ENCODE data around the gene SLC35F6. TPM values are rescaled to one million over a fixed set of nuclear protein-coding genes. Genes with fewer than 3 reads are reported as not detected.

SLC35F6 gene
- total RNA-seq, 1 experiment from 2014 or later: 67.3 TPM

GRCh38 chr2:26726228-26726627 lies 37.9 kb upstream of the SLC35F6 start:
- intact Hi-C loops (cut with micrococcal nuclease; ENCODE audit: unreplicated experiment) (no loop called here), in situ Hi-C loops (cut with HindIII; ENCODE audit: low pct_unique_long_range_greater_than_20kb, low sequenced_read_pairs) (no loop called here)
- ATAC-seq (no peak), DNase-seq (ENCODE audit: low read depth, low spot score) (no peak)
- no peaks in the 10 kb centered on the region for H3K27me3 ChIP-seq (ENCODE audit: control insufficient read depth, insufficient read depth, low read length)
- no peak overlapping the region for H3K4me3 ChIP-seq (ENCODE audit: low read depth in 2 of 2, low read length in 2 of 2)
- TF ChIP-seq, protein P1, sequence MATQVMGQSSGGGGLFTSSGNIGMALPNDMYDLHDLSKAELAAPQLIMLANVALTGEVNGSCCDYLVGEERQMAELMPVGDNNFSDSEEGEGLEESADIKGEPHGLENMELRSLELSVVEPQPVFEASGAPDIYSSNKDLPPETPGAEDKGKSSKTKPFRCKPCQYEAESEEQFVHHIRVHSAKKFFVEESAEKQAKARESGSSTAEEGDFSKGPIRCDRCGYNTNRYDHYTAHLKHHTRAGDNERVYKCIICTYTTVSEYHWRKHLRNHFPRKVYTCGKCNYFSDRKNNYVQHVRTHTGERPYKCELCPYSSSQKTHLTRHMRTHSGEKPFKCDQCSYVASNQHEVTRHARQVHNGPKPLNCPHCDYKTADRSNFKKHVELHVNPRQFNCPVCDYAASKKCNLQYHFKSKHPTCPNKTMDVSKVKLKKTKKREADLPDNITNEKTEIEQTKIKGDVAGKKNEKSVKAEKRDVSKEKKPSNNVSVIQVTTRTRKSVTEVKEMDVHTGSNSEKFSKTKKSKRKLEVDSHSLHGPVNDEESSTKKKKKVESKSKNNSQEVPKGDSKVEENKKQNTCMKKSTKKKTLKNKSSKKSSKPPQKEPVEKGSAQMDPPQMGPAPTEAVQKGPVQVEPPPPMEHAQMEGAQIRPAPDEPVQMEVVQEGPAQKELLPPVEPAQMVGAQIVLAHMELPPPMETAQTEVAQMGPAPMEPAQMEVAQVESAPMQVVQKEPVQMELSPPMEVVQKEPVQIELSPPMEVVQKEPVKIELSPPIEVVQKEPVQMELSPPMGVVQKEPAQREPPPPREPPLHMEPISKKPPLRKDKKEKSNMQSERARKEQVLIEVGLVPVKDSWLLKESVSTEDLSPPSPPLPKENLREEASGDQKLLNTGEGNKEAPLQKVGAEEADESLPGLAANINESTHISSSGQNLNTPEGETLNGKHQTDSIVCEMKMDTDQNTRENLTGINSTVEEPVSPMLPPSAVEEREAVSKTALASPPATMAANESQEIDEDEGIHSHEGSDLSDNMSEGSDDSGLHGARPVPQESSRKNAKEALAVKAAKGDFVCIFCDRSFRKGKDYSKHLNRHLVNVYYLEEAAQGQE (IDR thresholded peaks at IDR 0.05; ENCODE audit: insufficient read depth in 1 of 2, low read depth in 2 of 2, low read length in 1 of 2): no peak
- TF ChIP-seq, protein P2, sequence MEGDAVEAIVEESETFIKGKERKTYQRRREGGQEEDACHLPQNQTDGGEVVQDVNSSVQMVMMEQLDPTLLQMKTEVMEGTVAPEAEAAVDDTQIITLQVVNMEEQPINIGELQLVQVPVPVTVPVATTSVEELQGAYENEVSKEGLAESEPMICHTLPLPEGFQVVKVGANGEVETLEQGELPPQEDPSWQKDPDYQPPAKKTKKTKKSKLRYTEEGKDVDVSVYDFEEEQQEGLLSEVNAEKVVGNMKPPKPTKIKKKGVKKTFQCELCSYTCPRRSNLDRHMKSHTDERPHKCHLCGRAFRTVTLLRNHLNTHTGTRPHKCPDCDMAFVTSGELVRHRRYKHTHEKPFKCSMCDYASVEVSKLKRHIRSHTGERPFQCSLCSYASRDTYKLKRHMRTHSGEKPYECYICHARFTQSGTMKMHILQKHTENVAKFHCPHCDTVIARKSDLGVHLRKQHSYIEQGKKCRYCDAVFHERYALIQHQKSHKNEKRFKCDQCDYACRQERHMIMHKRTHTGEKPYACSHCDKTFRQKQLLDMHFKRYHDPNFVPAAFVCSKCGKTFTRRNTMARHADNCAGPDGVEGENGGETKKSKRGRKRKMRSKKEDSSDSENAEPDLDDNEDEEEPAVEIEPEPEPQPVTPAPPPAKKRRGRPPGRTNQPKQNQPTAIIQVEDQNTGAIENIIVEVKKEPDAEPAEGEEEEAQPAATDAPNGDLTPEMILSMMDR (IDR thresholded peaks at IDR 0.05): no peak
- TF ChIP-seq POLR2AphosphoS5 (IDR thresholded peaks at IDR 0.05; ENCODE audit: low read depth, low read length) (no peak), SIN3A (IDR thresholded peaks at IDR 0.05; ENCODE audit: borderline replicate concordance, insufficient read depth, low read depth, low read length) (no peak), TCF7L2 (IDR thresholded peaks at IDR 0.05; ENCODE audit: low read depth, low read length) (no peak)
- ChIA-PET CTCF (interaction anchor here (0.6 kb wide), 1 partner anchor 152 kb away, joined by 14 read pairs; no protein-coding TSS in a partner anchor), POLR2A (interaction anchor here (0.7 kb wide), 1 partner anchor 26 kb away, joined by 7 read pairs; no protein-coding TSS in a partner anchor)
- peaks cover 59% of the 10 kb centered on the region for H3K4me1 ChIP-seq (ENCODE audit: control insufficient read depth, insufficient read depth, low read length)
- H3K36me3 ChIP-seq (ENCODE audit: control insufficient read depth, insufficient read depth, low read length): no peaks in the 10 kb centered on the region
- H3K9me3 ChIP-seq (ENCODE audit: control insufficient read depth, insufficient read depth, low read depth, low read length): no peaks in the 10 kb centered on the region
- peak overlapping the region; percentile 80 for H3K27ac ChIP-seq (ENCODE audit: low read length)
- no TSS peak for BruUV-seq (replicated peaks)

DNA sequence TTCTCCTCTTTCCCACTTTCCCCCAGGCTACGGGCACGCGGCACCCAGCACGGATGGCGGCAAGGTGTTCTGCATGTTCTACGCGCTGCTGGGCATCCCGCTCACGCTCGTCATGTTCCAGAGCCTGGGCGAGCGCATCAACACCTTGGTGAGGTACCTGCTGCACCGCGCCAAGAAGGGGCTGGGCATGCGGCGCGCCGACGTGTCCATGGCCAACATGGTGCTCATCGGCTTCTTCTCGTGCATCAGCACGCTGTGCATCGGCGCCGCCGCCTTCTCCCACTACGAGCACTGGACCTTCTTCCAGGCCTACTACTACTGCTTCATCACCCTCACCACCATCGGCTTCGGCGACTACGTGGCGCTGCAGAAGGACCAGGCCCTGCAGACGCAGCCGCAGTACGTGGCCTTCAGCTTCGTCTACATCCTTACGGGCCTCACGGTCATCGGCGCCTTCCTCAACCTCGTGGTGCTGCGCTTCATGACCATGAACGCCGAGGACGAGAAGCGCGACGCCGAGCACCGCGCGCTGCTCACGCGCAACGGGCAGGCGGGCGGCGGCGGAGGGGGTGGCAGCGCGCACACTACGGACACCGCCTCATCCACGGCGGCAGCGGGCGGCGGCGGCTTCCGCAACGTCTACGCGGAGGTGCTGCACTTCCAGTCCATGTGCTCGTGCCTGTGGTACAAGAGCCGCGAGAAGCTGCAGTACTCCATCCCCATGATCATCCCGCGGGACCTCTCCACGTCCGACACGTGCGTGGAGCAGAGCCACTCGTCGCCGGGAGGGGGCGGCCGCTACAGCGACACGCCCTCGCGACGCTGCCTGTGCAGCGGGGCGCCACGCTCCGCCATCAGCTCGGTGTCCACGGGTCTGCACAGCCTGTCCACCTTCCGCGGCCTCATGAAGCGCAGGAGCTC lies 36.2 kb upstream of the SLC35F6 start:
- no peak overlapping the region for H3K4me3 ChIP-seq (ENCODE audit: low read depth in 2 of 2, low read length in 2 of 2)
- TF ChIP-seq SIN3A (IDR thresholded peaks at IDR 0.05; ENCODE audit: borderline replicate concordance, insufficient read depth, low read depth, low read length): no peak
- TF ChIP-seq TCF7L2 (IDR thresholded peaks at IDR 0.05; ENCODE audit: low read depth, low read length): no peak
- TF ChIP-seq POLR2AphosphoS5 (IDR thresholded peaks at IDR 0.05; ENCODE audit: low read depth, low read length): no peak
- TF ChIP-seq, protein P1 (IDR thresholded peaks at IDR 0.05; ENCODE audit: insufficient read depth in 1 of 2, low read depth in 2 of 2, low read length in 1 of 2): no peak
- TF ChIP-seq, protein P2 (IDR thresholded peaks at IDR 0.05): no peak
- no peak for ATAC-seq
- H3K9me3 ChIP-seq (ENCODE audit: control insufficient read depth, insufficient read depth, low read depth, low read length): no peaks in the 10 kb centered on the region
- in situ Hi-C loops (cut with HindIII; ENCODE audit: low pct_unique_long_range_greater_than_20kb, low sequenced_read_pairs) (no loop called here), intact Hi-C loops (cut with micrococcal nuclease; ENCODE audit: unreplicated experiment) (no loop called here)
- H3K27ac ChIP-seq (ENCODE audit: low read length): no peak overlapping the region
- no peaks in the 10 kb centered on the region for H3K27me3 ChIP-seq (ENCODE audit: control insufficient read depth, insufficient read depth, low read length)
- DNase-seq (ENCODE audit: low read depth, low spot score): no peak
- ChIA-PET POLR2A (no interaction called here), CTCF (no interaction called here)
- H3K36me3 ChIP-seq (ENCODE audit: control insufficient read depth, insufficient read depth, low read length): no peaks in the 10 kb centered on the region
- H3K4me1 ChIP-seq (ENCODE audit: control insufficient read depth, insufficient read depth, low read length): peaks cover 48% of the 10 kb centered on the region
- BruUV-seq (replicated peaks): no TSS peak
